Cardiac septum (tissue), 1 donor: ENCODE measurements around the gene LRRC52. TPM values are rescaled to one million over a fixed set of nuclear protein-coding genes. Genes with fewer than 3 reads are reported as not detected.

Experiments
- DNase-seq: peaks from one replicate; pipeline ENCODE4 v3.0.0-alpha.2; 2020; ENCODE audit warnings: low spot score
- intact Hi-C: fragments of 100-400 bp; cut with DNase I; formaldehyde crosslinking; loops from one replicate; pipeline ENCODE4 v1.14.0; 2022
- total RNA-seq: library from RNA; stranded (reverse); fragmentation: NEBNext Ultra II Directional; extraction: Animal tissue kit (Norgen Biotek cat#: 25700); gene quantifications from one replicate; pipeline ENCODE4 v1.2.1, GENCODE V29; 2021
- donor health status: DM: no; HTN: no; CAD: no.

The LRRC52 gene
- total RNA-seq, 1 donor from 2014 or later, result not detected

GRCh38 chr1:165533254-165533653 lies 10.5 kb upstream of the LRRC52 start:
- intact Hi-C loops, result no loop called here
- DNase-seq, result no peak

GRCh38 chr1:165536016-165536415 lies 7.8 kb upstream of the LRRC52 start:
- intact Hi-C loops, result no loop called here
- no peak for DNase-seq

- intact Hi-C loops, result no loop called here
- no peak for DNase-seq
Measured at GRCh38 chr1:165537356-165538109, 6.3 kb upstream of the LRRC52 start.

GRCh38 chr1:165539306-165539705 lies 4.5 kb upstream of the LRRC52 start:
- intact Hi-C loops, result no loop called here
- DNase-seq, result no peak

- intact Hi-C loops, result loop anchor here (5.0 kb wide), 1 partner anchor 88 kb away; no protein-coding TSS in a partner anchor
- DNase-seq, result no peak
Measured at GRCh38 chr1:165539908-165540307, 3.9 kb upstream of the LRRC52 start.

GRCh38 chr1:165542015-165542631 lies 1.7 kb upstream of the LRRC52 start:
- DNase-seq, result no peak
- intact Hi-C loops, result loop anchor here (5.0 kb wide), 1 partner anchor 90 kb away; no protein-coding TSS in a partner anchor

GRCh38 chr1:165542647-165543046 lies 1.2 kb upstream of the LRRC52 start:
- no peak for DNase-seq
- intact Hi-C loops, result loop anchor here (5.0 kb wide), 1 partner anchor 90 kb away; no protein-coding TSS in a partner anchor

GRCh38 chr1:165544996-165545395 lies 1.2 kb downstream of the LRRC52 start:
- intact Hi-C loops, result loop anchor here (1.0 to 5.0 kb wide), 3 partner anchors 47 to 137 kb away; no protein-coding TSS in a partner anchor
- no peak for DNase-seq

GRCh38 chr1:165545974-165546373 lies 2.2 kb downstream of the LRRC52 start:
- DNase-seq, result no peak
- intact Hi-C loops, result loop anchor here (5.0 kb wide), 1 partner anchor 46 kb away; no protein-coding TSS in a partner anchor

GRCh38 chr1:165549973-165550372 lies 6.2 kb downstream of the LRRC52 start:
- DNase-seq, result no peak
- intact Hi-C loops, result loop anchor here (5.0 kb wide), 1 partner anchor 42 kb away; no protein-coding TSS in a partner anchor

- no peak for DNase-seq
- intact Hi-C loops, result no loop called here
Measured at GRCh38 chr1:165551469-165551868, 7.7 kb downstream of the LRRC52 start.

GRCh38 chr1:165560883-165561656 lies 17.3 kb downstream of the LRRC52 start:
- DNase-seq, result no peak
- intact Hi-C loops, result no loop called here

- intact Hi-C loops, result no loop called here
- DNase-seq, result no peak
Measured at GRCh38 chr1:165562571-165562970, 18.8 kb downstream of the LRRC52 start.

GRCh38 chr1:165563551-165563950 lies 19.8 kb downstream of the LRRC52 start:
- no peak for DNase-seq
- intact Hi-C loops, result no loop called here

- DNase-seq, result no peak
- intact Hi-C loops, result no loop called here
Measured at GRCh38 chr1:165564561-165564960, 20.8 kb downstream of the LRRC52 start.

- intact Hi-C loops, result no loop called here
- no peak for DNase-seq
Measured at GRCh38 chr1:165565751-165566490, 22.1 kb downstream of the LRRC52 start.

- DNase-seq, result no peak
- intact Hi-C loops, result no loop called here
Measured at GRCh38 chr1:165570078-165570477, 26.3 kb downstream of the LRRC52 start.

- no peak for DNase-seq
- intact Hi-C loops, result no loop called here
Measured at GRCh38 chr1:165573787-165574186, 30.0 kb downstream of the LRRC52 start.

GRCh38 chr1:165574295-165574694 lies 30.5 kb downstream of the LRRC52 start:
- DNase-seq, result no peak
- intact Hi-C loops, result no loop called here
